Panc1 (cell line): ENCODE data around the gene RBM23. TPM values are rescaled to one million over a fixed set of nuclear protein-coding genes. Genes with fewer than 3 reads are reported as not detected.

Experiments
- ATAC-seq: fragments of 200-7000 bp; cut with Tn5 transposase; 2 replicates; pipeline ENCODE4 v1.9.1; 2020; ENCODE audit warnings: mild to moderate bottlenecking, moderate library complexity
- BruUV-seq: library from RNA; stranded (reverse); fragments of 400-500 nt; replicated peaks from 2 replicates; lab custom pipeline; 2021; lab: Mats Ljungman, UMichigan
- CTCF ChIA-PET: fragments of 300-600 bp; sonication (Branson Sonifier 250); formaldehyde crosslinking; loops from one replicate; lab custom pipeline; 2022; ENCODE audit warnings: antibody characterized with exemption; lab: Charles Lee
- POLR2A ChIA-PET: fragments of 300-600 bp; sonication (Branson Sonifier 250); formaldehyde crosslinking; loops from one replicate; lab custom pipeline; 2022; ENCODE audit warnings: antibody characterized with exemption; lab: Charles Lee
- DNase-seq: peaks from one replicate; pipeline ENCODE4 v3.0.0-alpha.2; 2010; ENCODE audit warnings: low read depth, low spot score
- H3K27ac ChIP-seq: 2 replicates; pipeline ENCODE4 v1.5.1; 2011; ENCODE audit warnings: mild to moderate bottlenecking, low read length, inconsistent platforms
- H3K27me3 ChIP-seq: fragments of 200-500 bp; sonication (Bioruptor generic); 2 replicates; pipeline ENCODE4 v1.6.0; 2014; ENCODE audit warnings: low read length, inconsistent platforms; ENCODE audit not compliant: control insufficient read depth, insufficient read depth
- H3K36me3 ChIP-seq: fragments of 200-500 bp; sonication (Bioruptor generic); 2 replicates; pipeline ENCODE4 v1.5.1; 2014; ENCODE audit warnings: inconsistent platforms, mild to moderate bottlenecking, low read length, moderate library complexity; ENCODE audit not compliant: control insufficient read depth, insufficient read depth
- H3K4me1 ChIP-seq: 2 replicates; pipeline ENCODE4 v1.5.1; 2011; ENCODE audit warnings: inconsistent platforms, mild to moderate bottlenecking, low read length, moderate library complexity; ENCODE audit not compliant: control insufficient read depth, insufficient read depth
- H3K4me3 ChIP-seq, 2 experiments: 2 replicates each; pipeline ENCODE4 v1.5.1; 2011 to 2012; ENCODE audit warnings: low read depth in 2 of 2, low read length in 2 of 2, mild to moderate bottlenecking in 2 of 2, inconsistent platforms in 1 of 2, moderate library complexity in 1 of 2
- H3K9me3 ChIP-seq: fragments of 200-500 bp; sonication (Bioruptor generic); 2 replicates; pipeline ENCODE4 v1.5.1; 2014; ENCODE audit warnings: low read depth, mild to moderate bottlenecking, inconsistent platforms, low read length, moderate library complexity; ENCODE audit not compliant: control insufficient read depth, insufficient read depth
- POLR2AphosphoS5 ChIP-seq: IDR thresholded peaks from 2 replicates; pipeline ENCODE4 v1.6.1; 2012; ENCODE audit warnings: mild to moderate bottlenecking, low read depth, low read length, moderate library complexity
- SIN3A ChIP-seq: IDR thresholded peaks from 2 replicates; pipeline ENCODE4 v1.6.1; 2012; ENCODE audit warnings: low read depth, mild to moderate bottlenecking, low read length, moderate library complexity, borderline replicate concordance; ENCODE audit not compliant: insufficient read depth
- TCF7L2 ChIP-seq: IDR thresholded peaks from 2 replicates; pipeline ENCODE4 v1.6.1; 2011; ENCODE audit warnings: mild to moderate bottlenecking, low read depth, low read length, inconsistent platforms
- in situ Hi-C: cut with HindIII; loops from 2 replicates; pipeline ENCODE4 v1.10.0; 2016; ENCODE audit warnings: low sequenced_read_pairs, low pct_unique_long_range_greater_than_20kb
- intact Hi-C: fragments of 100-400 bp; cut with micrococcal nuclease; formaldehyde crosslinking; loops from one replicate; pipeline ENCODE4 v1.10.0; 2022; ENCODE audit not compliant: unreplicated experiment
- total RNA-seq: library from RNA; stranded (reverse); gene quantifications from one replicate; pipeline ENCODE4 v1.2.1, GENCODE V29; 2021; ENCODE audit not compliant: unreplicated experiment
- TF ChIP-seq, protein P1 (sequence below), 2 experiments: IDR thresholded peaks; 2 replicates each; pipeline ENCODE4 v1.6.1; 2011 to 2012; ENCODE audit warnings: low read depth in 2 of 2, control low read depth in 1 of 2, low read length in 1 of 2, mild to moderate bottlenecking in 1 of 2, moderate library complexity in 1 of 2; ENCODE audit not compliant: insufficient read depth in 1 of 2
- TF ChIP-seq, protein P2 (sequence below): fragments of 450-650 bp; IDR thresholded peaks from 2 replicates; pipeline ENCODE4 v1.5.1; 2017; ENCODE audit warnings: mild to moderate bottlenecking

The RBM23 gene
- total RNA-seq, 1 experiment from 2014 or later, result 47.2 TPM

DNA sequence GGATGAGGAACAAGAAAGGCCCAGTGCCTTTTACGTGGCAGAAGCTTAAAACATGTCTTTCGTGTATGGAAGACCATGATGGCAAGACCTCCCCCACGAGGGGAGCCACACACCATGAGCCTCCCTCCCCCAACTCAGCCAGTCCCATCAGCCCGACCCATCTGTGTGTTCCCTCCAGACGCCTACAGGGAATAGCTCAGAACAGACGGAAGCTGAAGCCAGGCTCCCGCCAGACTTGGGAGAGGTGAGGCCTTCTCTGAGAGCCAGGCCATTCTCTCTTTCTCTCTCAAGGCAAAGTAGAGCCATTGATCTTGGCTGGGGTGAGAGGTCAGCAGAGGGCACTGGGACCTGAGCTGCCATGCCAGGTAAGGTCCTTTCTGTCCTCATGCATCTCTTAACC lies 26.5 kb downstream of the RBM23 start:
- DNase-seq (no peak), ATAC-seq (no peak)
- intact Hi-C loops, result no loop called here
- Histone ChIP-seq H3K9me3 (no peaks in the 10 kb centered on the region), H3K27me3 (no peaks in the 10 kb centered on the region), H3K4me1 (peaks cover 3% of the 10 kb centered on the region; the same call in 1 of the 2 replicates), H3K36me3 (no peaks in the 10 kb centered on the region), H3K4me3 (no peak overlapping the region), H3K27ac (no peak overlapping the region)
- ChIA-PET POLR2A (no interaction called here), CTCF (interaction anchor here (0.6 kb wide), 1 partner anchor 39 kb away, joined by 7 read pairs; no protein-coding TSS in a partner anchor)
- in situ Hi-C loops, result no loop called here
- TF ChIP-seq SIN3A (no peak), POLR2AphosphoS5 (no peak)
- TF ChIP-seq, protein P1, sequence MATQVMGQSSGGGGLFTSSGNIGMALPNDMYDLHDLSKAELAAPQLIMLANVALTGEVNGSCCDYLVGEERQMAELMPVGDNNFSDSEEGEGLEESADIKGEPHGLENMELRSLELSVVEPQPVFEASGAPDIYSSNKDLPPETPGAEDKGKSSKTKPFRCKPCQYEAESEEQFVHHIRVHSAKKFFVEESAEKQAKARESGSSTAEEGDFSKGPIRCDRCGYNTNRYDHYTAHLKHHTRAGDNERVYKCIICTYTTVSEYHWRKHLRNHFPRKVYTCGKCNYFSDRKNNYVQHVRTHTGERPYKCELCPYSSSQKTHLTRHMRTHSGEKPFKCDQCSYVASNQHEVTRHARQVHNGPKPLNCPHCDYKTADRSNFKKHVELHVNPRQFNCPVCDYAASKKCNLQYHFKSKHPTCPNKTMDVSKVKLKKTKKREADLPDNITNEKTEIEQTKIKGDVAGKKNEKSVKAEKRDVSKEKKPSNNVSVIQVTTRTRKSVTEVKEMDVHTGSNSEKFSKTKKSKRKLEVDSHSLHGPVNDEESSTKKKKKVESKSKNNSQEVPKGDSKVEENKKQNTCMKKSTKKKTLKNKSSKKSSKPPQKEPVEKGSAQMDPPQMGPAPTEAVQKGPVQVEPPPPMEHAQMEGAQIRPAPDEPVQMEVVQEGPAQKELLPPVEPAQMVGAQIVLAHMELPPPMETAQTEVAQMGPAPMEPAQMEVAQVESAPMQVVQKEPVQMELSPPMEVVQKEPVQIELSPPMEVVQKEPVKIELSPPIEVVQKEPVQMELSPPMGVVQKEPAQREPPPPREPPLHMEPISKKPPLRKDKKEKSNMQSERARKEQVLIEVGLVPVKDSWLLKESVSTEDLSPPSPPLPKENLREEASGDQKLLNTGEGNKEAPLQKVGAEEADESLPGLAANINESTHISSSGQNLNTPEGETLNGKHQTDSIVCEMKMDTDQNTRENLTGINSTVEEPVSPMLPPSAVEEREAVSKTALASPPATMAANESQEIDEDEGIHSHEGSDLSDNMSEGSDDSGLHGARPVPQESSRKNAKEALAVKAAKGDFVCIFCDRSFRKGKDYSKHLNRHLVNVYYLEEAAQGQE (IDR thresholded peaks at IDR 0.05; ENCODE audit: insufficient read depth in 1 of 2, low read depth in 2 of 2, low read length in 1 of 2), result no peak
- no TSS peak for BruUV-seq

GRCh38 chr14:22890416-22890815 lies 28.5 kb downstream of the RBM23 start:
- in situ Hi-C loops, result no loop called here
- TF ChIP-seq POLR2AphosphoS5, result no peak
- no peak for TF ChIP-seq TCF7L2
- TF ChIP-seq, protein P1 (IDR thresholded peaks at IDR 0.05; ENCODE audit: insufficient read depth in 1 of 2, low read depth in 2 of 2, low read length in 1 of 2), result no peak
- TF ChIP-seq, protein P2, sequence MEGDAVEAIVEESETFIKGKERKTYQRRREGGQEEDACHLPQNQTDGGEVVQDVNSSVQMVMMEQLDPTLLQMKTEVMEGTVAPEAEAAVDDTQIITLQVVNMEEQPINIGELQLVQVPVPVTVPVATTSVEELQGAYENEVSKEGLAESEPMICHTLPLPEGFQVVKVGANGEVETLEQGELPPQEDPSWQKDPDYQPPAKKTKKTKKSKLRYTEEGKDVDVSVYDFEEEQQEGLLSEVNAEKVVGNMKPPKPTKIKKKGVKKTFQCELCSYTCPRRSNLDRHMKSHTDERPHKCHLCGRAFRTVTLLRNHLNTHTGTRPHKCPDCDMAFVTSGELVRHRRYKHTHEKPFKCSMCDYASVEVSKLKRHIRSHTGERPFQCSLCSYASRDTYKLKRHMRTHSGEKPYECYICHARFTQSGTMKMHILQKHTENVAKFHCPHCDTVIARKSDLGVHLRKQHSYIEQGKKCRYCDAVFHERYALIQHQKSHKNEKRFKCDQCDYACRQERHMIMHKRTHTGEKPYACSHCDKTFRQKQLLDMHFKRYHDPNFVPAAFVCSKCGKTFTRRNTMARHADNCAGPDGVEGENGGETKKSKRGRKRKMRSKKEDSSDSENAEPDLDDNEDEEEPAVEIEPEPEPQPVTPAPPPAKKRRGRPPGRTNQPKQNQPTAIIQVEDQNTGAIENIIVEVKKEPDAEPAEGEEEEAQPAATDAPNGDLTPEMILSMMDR, result no peak
- no peak for TF ChIP-seq SIN3A
- H3K27ac ChIP-seq, result no peak overlapping the region
- H3K36me3 ChIP-seq, result no peaks in the 10 kb centered on the region
- CTCF ChIA-PET, result no interaction called here
- H3K4me3 ChIP-seq, result no peak overlapping the region
- POLR2A ChIA-PET, result no interaction called here
- no peaks in the 10 kb centered on the region for H3K27me3 ChIP-seq
- H3K4me1 ChIP-seq, result peaks cover 5% of the 10 kb centered on the region; the same call in 1 of the 2 replicates
- no peaks in the 10 kb centered on the region for H3K9me3 ChIP-seq
- no TSS peak for BruUV-seq
- DNase-seq (no peak), ATAC-seq (no peak)
- intact Hi-C loops, result no loop called here
